Mesendoderm (in vitro differentiated cells): ENCODE results near the gene RNF126.
A peak's percentile ranks its signal among the peaks of the same experiment; 100 is the strongest.
"Not testable (repeated sequence)": the region's sequence is repeated elsewhere in the genome, so short reads cannot be mapped to it uniquely, and the experiment has no call there.

Experiments
- DNase-seq: peaks from one replicate; pipeline ENCODE4 v3.0.0; 2013
- H2AK5ac ChIP-seq: 2 replicates; pipeline ENCODE4 v1.6.1; 2013; ENCODE audit warnings: low read length, inconsistent platforms
- H2BK120ac ChIP-seq: 2 replicates; pipeline ENCODE4 v1.6.1; 2013; ENCODE audit warnings: low read depth, mild to moderate bottlenecking, low read length, moderate library complexity, mixed read lengths
- H2BK15ac ChIP-seq: replicated peaks from 2 replicates; pipeline ENCODE4 v1.6.1; 2013; ENCODE audit warnings: low read depth, mild to moderate bottlenecking, moderate library complexity
- H2BK5ac ChIP-seq: 2 replicates; pipeline ENCODE4 v1.6.1; 2013; ENCODE audit warnings: low read length, inconsistent platforms
- H3K18ac ChIP-seq: 2 replicates; pipeline ENCODE4 v1.6.1; 2013; ENCODE audit warnings: mild to moderate bottlenecking, low read length, mixed read lengths
- H3K23ac ChIP-seq: one replicate; pipeline ENCODE4 v1.6.1; 2013; ENCODE audit warnings: low read length
- H3K27ac ChIP-seq: 2 replicates; pipeline ENCODE4 v1.5.1; 2013; ENCODE audit warnings: low read depth, mild to moderate bottlenecking, inconsistent platforms, low read length, moderate library complexity
- H3K27me3 ChIP-seq: 2 replicates; pipeline ENCODE4 v1.6.1; 2013; ENCODE audit warnings: low read length, control low read depth, mild to moderate bottlenecking, inconsistent platforms; ENCODE audit not compliant: insufficient read depth, poor library complexity
- H3K36me3 ChIP-seq: 2 replicates; pipeline ENCODE4 v1.6.1; 2013; ENCODE audit warnings: low read length, inconsistent platforms; ENCODE audit not compliant: control insufficient read depth, insufficient read depth
- H3K4ac ChIP-seq: one replicate; pipeline ENCODE4 v1.6.1; 2013; ENCODE audit warnings: low read depth, mild to moderate bottlenecking, low read length, moderate library complexity
- H3K4me1 ChIP-seq: 2 replicates; pipeline ENCODE4 v1.6.1; 2013; ENCODE audit warnings: low read depth, low read length, inconsistent platforms; ENCODE audit not compliant: control insufficient read depth
- H3K4me2 ChIP-seq: 2 replicates; pipeline ENCODE4 v1.6.1; 2013; ENCODE audit warnings: low read length
- H3K4me3 ChIP-seq: 2 replicates; pipeline ENCODE4 v1.5.1; 2013; ENCODE audit warnings: mild to moderate bottlenecking, low read length
- H3K56ac ChIP-seq: one replicate; pipeline ENCODE4 v1.6.1; 2013; ENCODE audit warnings: low read length
- H3K79me1 ChIP-seq: 2 replicates; pipeline ENCODE4 v1.6.1; 2013; ENCODE audit warnings: low read length, inconsistent platforms
- H3K79me2 ChIP-seq: 2 replicates; pipeline ENCODE4 v1.6.1; 2013; ENCODE audit warnings: mild to moderate bottlenecking, low read length; ENCODE audit not compliant: control insufficient read depth, insufficient read depth
- H3K9ac ChIP-seq: 2 replicates; pipeline ENCODE4 v1.6.1; 2013; ENCODE audit warnings: low read length, inconsistent platforms
- H4K5ac ChIP-seq: one replicate; pipeline ENCODE4 v1.6.1; 2013; ENCODE audit warnings: low read length
- H4K8ac ChIP-seq: one replicate; pipeline ENCODE4 v1.6.1; 2013; ENCODE audit warnings: low read depth, mild to moderate bottlenecking, control low read depth, low read length, moderate library complexity
- WGBS: extraction: QIAGEN DNeasy Blood & Tissue Kit; methylation state at CpG from one replicate; pipeline ENCODE4 v1.1.7; 2013; ENCODE audit warnings: low lambda C conversion rate, missing lambda C conversion rate; ENCODE audit not compliant: insufficient coverage; ENCODE audit errors: extremely low coverage; 5-methylcytosine and 5-hydroxymethylcytosine counted together

Gene RNF126

DNA sequence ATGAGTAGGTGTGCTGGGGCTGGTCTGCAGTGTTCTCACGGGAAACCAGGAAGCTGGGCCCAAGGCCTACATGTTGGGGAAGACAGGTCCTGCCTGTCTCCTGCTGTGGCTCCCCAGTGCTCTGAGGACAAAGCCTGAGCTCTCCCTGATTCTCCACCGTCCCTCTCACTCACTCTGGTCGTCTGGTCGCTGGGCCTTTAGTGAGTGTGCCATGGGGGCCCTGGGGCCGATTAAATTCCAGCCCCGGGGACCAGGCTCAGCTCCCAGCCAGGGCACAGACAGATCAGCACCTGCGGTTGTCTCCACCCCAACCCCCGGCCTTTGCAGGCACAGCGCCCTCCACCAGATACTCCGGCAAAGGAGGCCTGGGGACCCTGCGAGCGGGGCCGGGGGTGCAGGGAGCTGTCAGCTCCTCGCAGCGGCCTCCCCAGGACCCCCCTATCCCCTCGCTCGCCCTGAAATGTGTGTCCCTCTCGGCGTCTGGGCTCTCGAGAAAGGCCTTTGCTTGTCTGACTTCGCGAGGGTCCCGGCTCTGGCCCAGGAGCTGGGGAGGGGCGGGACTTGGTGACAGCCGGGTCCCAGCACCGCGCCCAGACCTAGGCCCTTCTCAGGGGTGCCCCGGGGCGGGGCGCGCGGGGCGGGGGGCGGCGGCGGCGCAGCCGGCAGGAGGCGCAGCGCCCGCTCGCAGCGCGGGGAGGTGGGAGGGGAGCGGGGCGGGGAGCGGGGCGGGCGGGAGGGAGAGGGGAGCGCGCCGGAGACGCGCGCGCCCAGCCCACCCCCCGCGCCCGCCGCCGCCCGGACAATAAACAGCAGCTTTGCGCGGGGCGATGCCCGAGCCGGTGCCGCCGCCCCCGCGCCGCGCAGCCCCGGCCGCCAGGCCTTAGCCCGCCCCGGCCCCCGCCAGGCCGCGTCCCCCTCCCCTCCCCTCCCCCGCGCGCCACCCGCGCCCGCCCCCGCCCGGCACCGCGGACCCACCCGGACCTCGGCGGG is 45.4 kb upstream of the RNF126 start, which contains the start of gene PALM:
TSS of gene PALM (plus strand) at position 782 of the 990 bp plus-strand sequence. CDS start 212 bp downstream, outside the sequence.
- Histone ChIP-seq H3K56ac (peak within 1 kb of the TSS; percentile 82), H4K5ac (no peak within 1 kb of the TSS), H3K4me3 (peak within 1 kb of the TSS; percentile 33), H3K27me3 (no peaks in the 10 kb centered on the region), H3K4ac (peak within 1 kb of the TSS; percentile 56), H3K79me2 (no peaks in the 10 kb centered on the region), H3K4me1 (peaks cover 1% of the 10 kb centered on the region), H2BK5ac (no peak within 1 kb of the TSS), H3K27ac (no peak within 1 kb of the TSS), H2BK120ac (no peak within 1 kb of the TSS), H2AK5ac (no peak within 1 kb of the TSS), H3K23ac (no peak within 1 kb of the TSS), H4K8ac (no peak within 1 kb of the TSS), H3K36me3 (no peaks in the 10 kb centered on the region), H3K4me2 (peak within 1 kb of the TSS; percentile 71), H3K9ac (peak within 1 kb of the TSS; percentile 61), H3K18ac (peak within 1 kb of the TSS; percentile 94), H2BK15ac (no peak within 1 kb of the TSS), H3K79me1 (no peaks in the 10 kb centered on the region)
- no CpG with 5 or more reads among the region's 93 CpGs for WGBS
- DNase-seq = peak; percentile 34

DNA sequence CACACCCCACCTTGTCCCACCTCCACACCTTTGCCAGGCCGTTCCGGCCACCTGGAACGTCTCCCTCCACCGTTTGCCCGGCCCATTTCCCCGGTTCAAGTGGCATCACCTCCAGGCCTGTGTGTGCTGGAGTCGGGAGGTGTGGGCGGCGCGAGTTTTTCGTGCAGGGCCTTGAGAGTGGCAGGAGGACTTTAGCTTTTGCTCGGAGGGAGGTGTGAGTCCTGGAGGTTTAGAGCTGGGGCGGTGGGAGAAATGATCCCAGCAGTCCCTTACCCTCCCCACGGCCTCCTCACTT is 41.4 kb upstream of the RNF126 start:
- H4K8ac ChIP-seq = no peak overlapping the region
- H2BK15ac ChIP-seq = no peak overlapping the region
- no peaks in the 10 kb centered on the region for H3K27me3 ChIP-seq
- no peak overlapping the region for H2AK5ac ChIP-seq
- no peak overlapping the region for H3K4me3 ChIP-seq
- H4K5ac ChIP-seq = no peak overlapping the region
- H3K27ac ChIP-seq = no peak overlapping the region
- no peak overlapping the region for H3K18ac ChIP-seq
- no peaks in the 10 kb centered on the region for H3K79me2 ChIP-seq
- H3K4me1 ChIP-seq = peaks cover 1% of the 10 kb centered on the region
- H2BK5ac ChIP-seq = no peak overlapping the region
- no peaks in the 10 kb centered on the region for H3K36me3 ChIP-seq
- no peak overlapping the region for H3K4ac ChIP-seq
- H3K79me1 ChIP-seq = no peaks in the 10 kb centered on the region
- no peak overlapping the region for H2BK120ac ChIP-seq
- H3K23ac ChIP-seq = no peak overlapping the region
- peak overlapping the region; percentile 84 for H3K56ac ChIP-seq
- H3K4me2 ChIP-seq = peak overlapping the region; percentile 71
- H3K9ac ChIP-seq = peak overlapping the region; percentile 56
- no peak for DNase-seq
- no CpG with 5 or more reads among the region's 14 CpGs for WGBS

DNA sequence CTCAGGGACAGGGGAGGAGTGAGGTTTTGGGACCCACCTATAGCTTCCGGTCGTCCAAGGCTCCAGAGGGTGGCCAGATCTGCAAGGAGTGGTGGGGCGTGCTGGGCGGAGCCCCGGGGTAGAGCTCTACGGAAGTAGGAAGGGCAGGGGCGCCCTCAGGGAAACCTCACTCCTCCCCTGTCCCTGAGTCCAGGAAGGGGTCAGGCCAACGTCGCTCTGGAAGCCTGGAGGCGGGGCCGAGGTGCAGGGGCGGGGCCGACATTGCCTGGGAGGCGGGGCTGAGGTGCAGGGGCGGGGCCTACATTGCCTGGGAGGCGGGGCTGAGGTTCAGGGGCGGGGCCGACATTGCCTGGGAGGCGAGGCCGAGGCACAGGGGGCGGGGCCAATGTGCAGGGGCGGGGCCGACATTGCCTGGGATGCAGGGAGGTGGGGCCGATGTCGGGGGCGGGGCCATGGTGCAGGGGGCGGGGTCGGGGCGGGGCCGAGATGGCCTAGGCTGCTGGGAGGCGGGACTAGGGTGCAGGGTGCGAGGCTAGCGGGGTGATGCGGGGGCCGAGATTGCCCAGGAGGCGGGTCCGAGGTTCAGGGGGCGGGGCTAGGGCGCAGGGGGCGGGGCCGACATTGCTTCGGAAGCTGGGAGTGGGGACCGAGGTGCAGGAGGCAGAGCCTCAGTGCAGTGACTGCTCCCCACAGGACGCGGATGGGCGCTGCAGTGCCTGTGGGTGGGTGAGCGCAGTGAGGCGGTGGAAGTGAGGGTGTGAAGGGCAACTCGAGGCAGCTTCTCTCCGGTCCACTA is 40.8 kb upstream of the RNF126 start:
- Histone ChIP-seq H3K9ac (peak overlapping the region; percentile 56), H2AK5ac (no peak overlapping the region), H3K4me2 (peak overlapping the region; percentile 71), H2BK120ac (no peak overlapping the region), H2BK15ac (no peak overlapping the region), H3K4me1 (peaks cover 1% of the 10 kb centered on the region), H3K79me2 (no peaks in the 10 kb centered on the region), H3K23ac (no peak overlapping the region), H3K4me3 (no peak overlapping the region), H4K5ac (no peak overlapping the region), H3K4ac (no peak overlapping the region), H3K56ac (peak overlapping the region; percentile 84), H3K18ac (no peak overlapping the region), H3K27ac (no peak overlapping the region), H2BK5ac (no peak overlapping the region), H3K79me1 (no peaks in the 10 kb centered on the region), H3K36me3 (no peaks in the 10 kb centered on the region), H3K27me3 (no peaks in the 10 kb centered on the region), H4K8ac (no peak overlapping the region)
- WGBS = no CpG with 5 or more reads among the region's 50 CpGs
- DNase-seq = peak; percentile 87

DNA sequence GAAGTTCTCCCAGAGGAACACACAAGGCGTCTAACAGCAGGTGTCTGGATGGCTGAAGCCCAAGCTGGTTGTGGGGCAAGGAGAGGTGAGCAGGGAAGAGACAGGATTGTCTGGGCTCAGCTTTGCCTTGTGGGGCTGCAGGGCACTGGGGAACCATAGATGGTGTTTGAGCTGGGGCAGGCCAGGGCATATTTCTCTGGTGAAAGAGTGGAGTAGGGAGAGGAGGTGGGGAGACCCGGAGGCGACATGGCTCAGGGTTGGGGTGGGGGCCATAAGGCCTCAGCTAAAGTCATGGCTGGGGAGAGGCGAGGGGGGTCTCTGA is 40.3 kb upstream of the RNF126 start:
- no peak overlapping the region for H3K56ac ChIP-seq
- H2BK15ac ChIP-seq = no peak overlapping the region
- H3K79me1 ChIP-seq = no peaks in the 10 kb centered on the region
- H3K18ac ChIP-seq = no peak overlapping the region
- H4K5ac ChIP-seq = no peak overlapping the region
- no CpG with 5 or more reads among the region's 4 CpGs for WGBS
- no peak overlapping the region for H3K27ac ChIP-seq
- no peak overlapping the region for H3K4ac ChIP-seq
- H2BK5ac ChIP-seq = no peak overlapping the region
- no peak overlapping the region for H3K23ac ChIP-seq
- H3K4me2 ChIP-seq = no peak overlapping the region
- peaks cover 1% of the 10 kb centered on the region for H3K4me1 ChIP-seq
- H3K27me3 ChIP-seq = no peaks in the 10 kb centered on the region
- H4K8ac ChIP-seq = no peak overlapping the region
- no peak overlapping the region for H2BK120ac ChIP-seq
- H3K36me3 ChIP-seq = no peaks in the 10 kb centered on the region
- no peak for DNase-seq
- H3K9ac ChIP-seq = no peak overlapping the region
- no peak overlapping the region for H3K4me3 ChIP-seq
- no peaks in the 10 kb centered on the region for H3K79me2 ChIP-seq
- H2AK5ac ChIP-seq = no peak overlapping the region

DNA sequence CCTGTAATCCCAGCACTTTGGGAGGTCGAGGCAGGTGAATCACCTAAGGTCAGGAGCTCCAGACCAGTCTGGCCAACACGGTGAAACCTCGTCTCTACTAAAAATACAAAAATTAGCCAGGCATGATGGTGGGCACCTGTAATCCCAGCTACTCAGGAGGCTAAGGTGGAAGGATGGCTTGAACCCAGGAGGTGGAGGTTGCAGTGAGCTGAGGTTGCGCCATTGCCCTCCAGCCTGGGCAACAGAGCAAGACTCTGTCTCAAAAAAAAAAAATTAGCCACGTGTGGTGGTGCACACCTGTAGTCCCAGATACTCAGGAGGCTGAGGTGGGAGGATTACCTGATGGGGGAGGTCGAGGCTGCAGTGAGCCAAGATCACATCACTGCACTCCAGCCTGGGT is 39.8 kb upstream of the RNF126 start:
- not testable (repeated sequence) for H2AK5ac ChIP-seq, H3K4me3 ChIP-seq

More for the DNA sequence above, 39.8 kb upstream of the RNF126 start:
- DNase-seq, H3K4me1 ChIP-seq, H3K18ac ChIP-seq, H2BK15ac ChIP-seq, H3K56ac ChIP-seq, H2BK120ac ChIP-seq, H3K79me1 ChIP-seq, H3K36me3 ChIP-seq, H3K79me2 ChIP-seq, H2BK5ac ChIP-seq, H3K4me2 ChIP-seq, H3K27me3 ChIP-seq, H3K4ac ChIP-seq, H3K9ac ChIP-seq, H3K27ac ChIP-seq, H4K8ac ChIP-seq, H3K23ac ChIP-seq, H4K5ac ChIP-seq: not testable (repeated sequence)
- WGBS = no CpG with 5 or more reads among the region's 6 CpGs
